Epithelial cell of proximal tubule (primary cell): ENCODE results near the gene SORCS3. TPM values are rescaled to one million over a fixed set of nuclear protein-coding genes. Genes with fewer than 3 reads are reported as not detected.

Experiments used
- DNase-seq: peaks from one replicate; pipeline ENCODE4 v3.0.0-alpha.2; 2011; ENCODE audit warnings: low read depth
- H3K4me3 ChIP-seq: 2 replicates; pipeline ENCODE4 v1.5.1; 2011; ENCODE audit warnings: low read depth, mild to moderate bottlenecking, low read length
- total RNA-seq: library from RNA; depleted of rRNA; stranded (reverse); fragments of >200 nt; gene quantifications from 2 replicates; pipeline ENCODE4 v1.2.3, GENCODE V29; 2015
- TF ChIP-seq, protein P1 (sequence below): conservative IDR thresholded peaks from 2 replicates; pipeline ENCODE4 v1.5.1; 2012; ENCODE audit warnings: low read depth, mild to moderate bottlenecking, low read length

Gene SORCS3
- total RNA-seq, 1 donor from 2014 or later = 0.06 TPM

DNA sequence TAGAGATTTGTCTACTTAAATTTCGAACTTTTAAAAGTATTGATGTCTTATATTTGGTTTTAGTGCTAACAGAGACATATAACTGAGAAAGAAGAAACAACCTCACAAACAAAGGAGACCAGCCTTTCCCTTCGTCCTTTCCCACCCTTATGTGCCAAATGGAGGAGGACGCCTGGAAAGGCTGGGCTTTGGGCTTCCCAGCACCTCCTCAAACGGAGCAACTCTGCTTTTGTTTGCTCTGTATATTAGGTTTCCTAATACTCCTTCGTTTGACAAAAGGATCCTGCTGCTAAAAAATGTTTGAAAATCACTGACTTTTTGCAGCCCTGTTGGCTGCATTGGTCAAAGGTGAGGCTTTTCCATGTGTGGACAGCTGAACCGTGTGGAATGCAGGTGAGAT, 471.8 kb downstream of the SORCS3 start:
- H3K4me3 ChIP-seq = no peak overlapping the region
- TF ChIP-seq, protein P1, sequence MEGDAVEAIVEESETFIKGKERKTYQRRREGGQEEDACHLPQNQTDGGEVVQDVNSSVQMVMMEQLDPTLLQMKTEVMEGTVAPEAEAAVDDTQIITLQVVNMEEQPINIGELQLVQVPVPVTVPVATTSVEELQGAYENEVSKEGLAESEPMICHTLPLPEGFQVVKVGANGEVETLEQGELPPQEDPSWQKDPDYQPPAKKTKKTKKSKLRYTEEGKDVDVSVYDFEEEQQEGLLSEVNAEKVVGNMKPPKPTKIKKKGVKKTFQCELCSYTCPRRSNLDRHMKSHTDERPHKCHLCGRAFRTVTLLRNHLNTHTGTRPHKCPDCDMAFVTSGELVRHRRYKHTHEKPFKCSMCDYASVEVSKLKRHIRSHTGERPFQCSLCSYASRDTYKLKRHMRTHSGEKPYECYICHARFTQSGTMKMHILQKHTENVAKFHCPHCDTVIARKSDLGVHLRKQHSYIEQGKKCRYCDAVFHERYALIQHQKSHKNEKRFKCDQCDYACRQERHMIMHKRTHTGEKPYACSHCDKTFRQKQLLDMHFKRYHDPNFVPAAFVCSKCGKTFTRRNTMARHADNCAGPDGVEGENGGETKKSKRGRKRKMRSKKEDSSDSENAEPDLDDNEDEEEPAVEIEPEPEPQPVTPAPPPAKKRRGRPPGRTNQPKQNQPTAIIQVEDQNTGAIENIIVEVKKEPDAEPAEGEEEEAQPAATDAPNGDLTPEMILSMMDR = no peak
- DNase-seq = no peak

DNA sequence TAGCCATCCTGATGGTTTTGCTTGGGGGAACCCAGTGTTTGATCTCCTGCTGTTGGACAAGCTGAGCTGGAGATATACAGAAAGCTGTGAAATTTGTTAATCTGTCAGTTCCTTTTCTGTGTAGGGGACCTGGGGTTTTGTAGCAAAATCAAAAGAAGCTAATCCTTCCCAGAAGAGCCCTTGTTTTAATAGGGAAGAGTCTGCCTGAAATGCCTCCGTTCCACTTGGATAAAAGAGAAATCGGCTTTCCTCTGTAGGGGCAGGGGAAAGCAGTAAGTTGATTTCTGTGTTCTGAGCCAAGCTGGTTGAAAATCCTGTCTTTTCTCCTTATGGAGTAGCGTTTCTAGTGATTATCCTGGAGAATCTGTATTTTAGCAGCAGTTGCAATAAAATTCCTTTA, 472.6 kb downstream of the SORCS3 start:
- TF ChIP-seq, protein P1 = no peak
- H3K4me3 ChIP-seq = no peak overlapping the region
- DNase-seq = no peak

DNA sequence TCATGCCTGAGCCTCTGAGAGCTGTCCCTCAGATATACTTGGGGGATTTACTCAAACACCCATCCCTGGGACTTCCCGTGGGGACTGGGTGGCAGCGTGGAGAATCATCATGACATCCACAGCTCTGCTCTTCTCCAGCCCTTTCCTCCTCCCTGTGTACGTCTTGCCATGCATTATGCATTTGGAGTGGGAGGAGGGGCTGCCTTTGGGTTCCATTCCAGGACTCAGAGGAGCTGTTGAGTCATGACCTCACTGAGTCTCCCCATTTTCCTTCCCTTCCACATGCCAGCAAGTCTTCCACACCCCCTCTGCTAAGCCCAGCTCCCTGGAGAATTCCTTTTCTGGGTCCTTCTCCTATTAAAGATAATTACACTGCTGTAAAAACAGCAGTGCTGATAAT, 480.7 kb downstream of the SORCS3 start:
- no peak for DNase-seq
- TF ChIP-seq, protein P1 = no peak
- H3K4me3 ChIP-seq = no peak overlapping the region

DNA sequence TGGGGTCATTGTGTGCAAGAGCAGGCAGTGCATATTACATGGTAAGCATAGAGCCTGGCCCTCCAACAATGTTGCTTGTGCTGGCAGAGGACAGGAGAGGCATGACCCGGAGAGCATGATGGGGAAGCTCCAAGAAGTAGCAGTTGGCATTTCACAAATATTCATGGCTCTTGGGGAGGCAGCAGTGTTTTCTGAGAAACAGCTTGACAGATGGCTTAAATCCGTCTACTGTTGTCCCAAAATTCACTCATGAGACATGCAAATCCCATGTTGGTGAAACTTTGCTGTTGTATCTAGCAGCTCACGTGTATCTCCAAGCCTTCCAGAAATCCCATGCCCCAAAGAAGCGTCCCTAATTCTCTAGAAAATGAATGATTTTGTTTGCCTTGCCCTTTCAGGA, 487.0 kb downstream of the SORCS3 start:
- no peak for DNase-seq
- no peak overlapping the region for H3K4me3 ChIP-seq
- TF ChIP-seq, protein P1 = no peak

DNA sequence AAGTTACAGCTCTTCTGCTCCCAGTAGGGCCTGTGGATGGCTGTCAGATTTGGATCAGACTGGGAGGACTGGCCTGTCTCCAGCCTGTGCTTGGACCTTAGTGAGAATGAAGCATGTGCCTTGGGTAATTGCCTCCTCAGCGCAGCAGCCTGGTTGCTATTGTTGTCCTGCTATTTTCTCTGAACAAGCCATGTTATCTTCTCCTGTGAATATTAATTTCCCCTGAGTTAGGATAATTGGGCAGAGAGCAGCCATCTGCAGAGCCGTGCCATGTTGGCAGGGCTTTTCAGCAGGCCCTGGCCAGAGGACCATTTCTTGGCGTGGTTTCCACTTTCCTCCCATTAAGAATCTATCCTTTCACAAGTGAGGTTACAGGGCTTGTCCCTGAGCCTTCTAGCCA, 497.3 kb downstream of the SORCS3 start:
- DNase-seq = no peak
- TF ChIP-seq, protein P1 = no peak
- H3K4me3 ChIP-seq = no peak overlapping the region

DNA sequence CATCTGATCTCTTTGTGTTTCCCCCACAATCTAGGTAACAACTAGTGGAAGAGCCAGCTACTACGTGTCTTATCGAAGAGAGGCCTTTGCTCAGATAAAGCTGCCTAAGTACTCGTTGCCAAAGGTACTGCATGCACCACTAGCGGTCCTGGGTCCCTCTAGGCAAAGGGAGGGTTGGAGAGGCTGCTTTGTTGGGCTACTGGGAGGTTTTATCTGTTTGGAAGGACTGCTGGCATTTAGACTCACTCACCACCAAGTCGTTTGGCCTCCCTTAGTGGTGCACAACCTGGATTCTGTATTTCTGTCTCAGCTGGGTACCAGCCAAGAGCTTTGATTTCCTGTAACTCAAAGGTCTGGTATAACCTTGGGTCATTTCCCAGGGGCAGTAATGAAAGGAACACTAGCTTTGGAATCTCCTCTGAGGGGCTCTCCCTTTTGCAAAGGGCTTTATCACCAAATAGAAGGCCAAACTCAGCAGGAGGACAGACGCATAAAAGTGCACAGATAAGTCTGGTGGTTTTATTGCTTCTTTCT, 498.3 kb downstream of the SORCS3 start:
- H3K4me3 ChIP-seq = no peak overlapping the region
- TF ChIP-seq, protein P1 = no peak
- no peak for DNase-seq

DNA sequence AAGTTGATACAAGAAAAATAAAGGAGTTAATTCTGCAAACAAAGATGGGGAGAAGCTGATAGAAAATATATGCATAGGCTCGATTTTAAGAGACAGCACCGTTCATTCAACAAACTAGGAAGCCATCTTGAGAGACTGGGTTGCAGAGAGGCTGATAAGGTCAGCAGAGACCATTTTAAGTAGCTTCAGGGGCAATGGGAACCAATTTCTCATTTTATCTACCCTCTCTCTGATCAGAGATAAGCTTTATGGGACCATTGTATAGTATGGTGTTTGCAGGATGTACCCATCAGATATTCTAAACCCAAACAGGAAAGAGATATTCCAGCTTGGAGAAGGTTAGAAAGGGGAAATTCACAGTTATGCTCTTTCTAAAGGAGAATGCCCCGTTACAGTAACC, 499.5 kb downstream of the SORCS3 start:
- DNase-seq = no peak
- TF ChIP-seq, protein P1 = no peak
- no peak overlapping the region for H3K4me3 ChIP-seq
